Caco-2 (cell line): Measurements from ENCODE around the gene TNRC6A. TPM values are rescaled to one million over a fixed set of nuclear protein-coding genes. Genes with fewer than 3 reads are reported as not detected.

Experiments used
- BruUV-seq: library from RNA; stranded (reverse); fragments of 400-500 nt; replicated peaks from 2 replicates; lab custom pipeline; 2021; lab: Mats Ljungman, UMichigan
- CTCF ChIA-PET: fragments of 300-600 bp; sonication (Branson Sonifier 250); formaldehyde crosslinking; loops from one replicate; lab custom pipeline; 2022; ENCODE audit warnings: antibody characterized with exemption; lab: Charles Lee
- POLR2A ChIA-PET: fragments of 300-600 bp; sonication (Branson Sonifier 250); formaldehyde crosslinking; loops from one replicate; lab custom pipeline; 2022; ENCODE audit warnings: antibody characterized with exemption; lab: Charles Lee
- DNase-seq, 2 experiments: peaks; one replicate each; pipeline versions ENCODE4 v3.0.0 to v3.0.0-alpha.2; 2020 to 2022
- H3K27me3 ChIP-seq: replicated peaks from 2 replicates; pipeline ENCODE4 v1.6.0; 2011; ENCODE audit warnings: low read length; ENCODE audit not compliant: control insufficient read depth, insufficient read depth
- H3K36me3 ChIP-seq: 2 replicates; pipeline ENCODE4 v1.5.1; 2011; ENCODE audit warnings: low read length; ENCODE audit not compliant: control insufficient read depth, insufficient read depth
- H3K4me1 ChIP-seq: fragments of 250-450 bp; sonication (Bioruptor Pico); 2 replicates; pipeline ENCODE4 v1.5.1; 2020; ENCODE audit warnings: mild to moderate bottlenecking
- H3K4me3 ChIP-seq: 2 replicates; pipeline ENCODE4 v1.5.1; 2011; ENCODE audit warnings: low read depth, mild to moderate bottlenecking, control low read depth, low read length
- H3K9me3 ChIP-seq: fragments of 250-450 bp; sonication (Bioruptor Pico); 2 replicates; pipeline ENCODE4 v1.5.1; 2020; ENCODE audit warnings: mild to moderate bottlenecking, moderate library complexity
- H3K27ac Mint-ChIP-seq: one replicate; pipeline ENCODE4 v1.8.0; 2022; ENCODE audit warnings: mixed read lengths; ENCODE audit not compliant: unreplicated experiment
- H3K27me3 Mint-ChIP-seq: one replicate; pipeline ENCODE4 v1.8.0; 2022; ENCODE audit warnings: mixed read lengths; ENCODE audit not compliant: insufficient read depth, unreplicated experiment
- H3K36me3 Mint-ChIP-seq: one replicate; pipeline ENCODE4 v1.8.0; 2022; ENCODE audit warnings: mild to moderate bottlenecking, mixed read lengths; ENCODE audit not compliant: insufficient read depth, unreplicated experiment
- H3K4me1 Mint-ChIP-seq: one replicate; pipeline ENCODE4 v1.8.0; 2022; ENCODE audit warnings: low read depth, mixed read lengths; ENCODE audit not compliant: unreplicated experiment
- H3K4me3 Mint-ChIP-seq: one replicate; pipeline ENCODE4 v1.8.0; 2022; ENCODE audit warnings: mild to moderate bottlenecking, moderate library complexity, mixed read lengths; ENCODE audit not compliant: unreplicated experiment
- H3K9me3 Mint-ChIP-seq: one replicate; pipeline ENCODE4 v1.8.0; 2022; ENCODE audit warnings: mixed read lengths; ENCODE audit not compliant: unreplicated experiment
- intact Hi-C: fragments of 100-400 bp; cut with micrococcal nuclease; formaldehyde crosslinking; loops from one replicate; pipeline ENCODE4 v1.10.0; 2022; ENCODE audit not compliant: unreplicated experiment
- total RNA-seq: library from RNA; stranded (reverse); gene quantifications from 2 replicates; pipeline ENCODE4 v1.2.3, GENCODE V29; 2022
- TF ChIP-seq, protein P1 (sequence below), 2 experiments: fragments of 200-600 bp in 1 of 2; IDR thresholded peaks; 1 replicate in 1 of 2; 2 replicates in 1 of 2; pipeline versions ENCODE4 v1.5.1 to v1.8.0; 2011 to 2022; ENCODE audit warnings: antibody characterized with exemption in 1 of 2, control low read depth in 1 of 2, inconsistent platforms in 1 of 2, low read depth in 1 of 2, low read length in 1 of 2, mild to moderate bottlenecking in 1 of 2, moderate library complexity in 1 of 2; ENCODE audit not compliant: insufficient read depth in 1 of 2, severe bottlenecking in 1 of 2, unreplicated experiment in 1 of 2

TNRC6A gene
- total RNA-seq, 1 experiment from 2014 or later: 43.7 TPM

DNA sequence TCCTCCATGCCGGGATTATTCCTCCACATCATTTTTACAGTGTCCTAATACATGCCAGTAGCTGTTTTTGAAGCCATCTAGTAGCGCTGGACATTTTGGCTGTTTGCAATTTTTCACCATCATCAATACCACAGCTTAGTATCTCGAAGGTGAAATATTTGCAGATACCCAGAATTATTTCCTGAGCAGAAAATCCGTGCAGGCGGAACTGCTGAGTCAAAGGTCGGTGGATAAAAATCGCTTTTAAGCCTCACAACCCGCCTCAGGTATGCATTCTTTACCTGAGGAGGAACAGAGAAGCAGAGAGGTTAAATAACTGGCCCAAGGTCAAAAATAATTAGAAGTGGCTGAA, 584 bp upstream of the TNRC6A start:
- CTCF ChIA-PET: interaction anchor here (0.7 kb wide), 1 partner anchor 380 kb away, joined by 5 read pairs; no protein-coding TSS in a partner anchor
- H3K9me3 ChIP-seq: no peaks in the 10 kb centered on the region
- intact Hi-C loops: no loop called here
- Mint-ChIP-seq H3K4me1 (peaks cover 20% of the 10 kb centered on the region), H3K4me3 (peak overlapping the region; percentile 84), H3K36me3 (peaks cover 26% of the 10 kb centered on the region), H3K27ac (peak overlapping the region; percentile 86), H3K9me3 (no peaks in the 10 kb centered on the region), H3K27me3 (no peaks in the 10 kb centered on the region)
- peak overlapping the region; percentile 66 for H3K4me3 ChIP-seq
- TF ChIP-seq, protein P1, sequence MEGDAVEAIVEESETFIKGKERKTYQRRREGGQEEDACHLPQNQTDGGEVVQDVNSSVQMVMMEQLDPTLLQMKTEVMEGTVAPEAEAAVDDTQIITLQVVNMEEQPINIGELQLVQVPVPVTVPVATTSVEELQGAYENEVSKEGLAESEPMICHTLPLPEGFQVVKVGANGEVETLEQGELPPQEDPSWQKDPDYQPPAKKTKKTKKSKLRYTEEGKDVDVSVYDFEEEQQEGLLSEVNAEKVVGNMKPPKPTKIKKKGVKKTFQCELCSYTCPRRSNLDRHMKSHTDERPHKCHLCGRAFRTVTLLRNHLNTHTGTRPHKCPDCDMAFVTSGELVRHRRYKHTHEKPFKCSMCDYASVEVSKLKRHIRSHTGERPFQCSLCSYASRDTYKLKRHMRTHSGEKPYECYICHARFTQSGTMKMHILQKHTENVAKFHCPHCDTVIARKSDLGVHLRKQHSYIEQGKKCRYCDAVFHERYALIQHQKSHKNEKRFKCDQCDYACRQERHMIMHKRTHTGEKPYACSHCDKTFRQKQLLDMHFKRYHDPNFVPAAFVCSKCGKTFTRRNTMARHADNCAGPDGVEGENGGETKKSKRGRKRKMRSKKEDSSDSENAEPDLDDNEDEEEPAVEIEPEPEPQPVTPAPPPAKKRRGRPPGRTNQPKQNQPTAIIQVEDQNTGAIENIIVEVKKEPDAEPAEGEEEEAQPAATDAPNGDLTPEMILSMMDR (IDR thresholded peaks at IDR 0.05; ENCODE audit: insufficient read depth in 1 of 2, low read depth in 1 of 2, low read length in 1 of 2, severe bottlenecking in 1 of 2, unreplicated experiment in 1 of 2): no peak
- H3K4me1 ChIP-seq: peaks cover 12% of the 10 kb centered on the region
- H3K27me3 ChIP-seq: no peaks in the 10 kb centered on the region
- H3K36me3 ChIP-seq: 0 out of 2 replicates have a peak, but pooled peaks cover 2% of the 10 kb centered on the region
- DNase-seq: no peak
- BruUV-seq: TSS peak; percentile 91
- POLR2A ChIA-PET: no interaction called here

DNA sequence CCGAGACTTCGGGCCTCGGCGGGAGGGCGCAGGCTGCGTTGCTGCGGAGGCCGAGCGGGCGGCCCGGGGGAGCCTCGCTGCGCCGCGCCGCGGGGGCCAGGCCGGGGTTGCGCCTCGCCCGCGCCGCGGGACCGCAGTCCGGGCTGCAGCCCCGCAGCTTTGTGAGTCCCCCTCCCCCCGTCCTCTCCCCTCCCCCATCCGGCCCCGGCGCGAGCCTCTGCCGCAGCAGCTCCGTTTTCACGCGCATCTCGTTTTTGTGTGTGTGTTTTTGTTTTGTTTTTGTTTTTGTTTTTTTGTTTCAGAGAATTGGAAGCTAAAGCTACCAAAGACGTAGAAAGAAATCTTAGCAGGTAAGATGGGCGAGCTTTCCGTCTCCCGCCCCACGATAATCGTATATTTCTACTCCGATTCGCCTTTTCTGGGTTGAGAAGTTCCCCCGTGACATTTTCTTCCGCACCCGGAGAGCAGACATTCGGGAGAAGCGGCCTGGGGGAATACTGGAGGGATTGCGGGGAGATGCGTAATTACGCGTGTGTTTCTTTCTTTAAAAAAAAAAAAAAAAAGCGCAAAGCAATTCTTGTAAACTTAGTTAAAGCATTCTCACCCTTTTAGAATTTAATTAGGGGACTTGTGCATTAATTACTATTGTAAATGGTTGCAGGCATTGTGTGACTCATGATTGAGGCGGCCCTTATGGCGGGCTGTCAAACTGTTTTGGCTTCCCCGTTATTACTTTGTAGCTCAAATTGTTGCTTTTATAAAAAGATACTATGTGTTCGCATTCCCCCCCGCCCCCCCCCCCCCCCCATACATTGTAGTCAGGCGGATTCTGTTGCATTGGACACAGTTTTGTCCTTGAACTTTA, 732 bp downstream of the TNRC6A start:
- CTCF ChIA-PET: no interaction called here
- H3K36me3 Mint-ChIP-seq: peaks cover 35% of the 10 kb centered on the region
- no peaks in the 10 kb centered on the region for H3K9me3 Mint-ChIP-seq
- peak overlapping the region; percentile 86 for H3K27ac Mint-ChIP-seq
- Histone ChIP-seq H3K27me3 (no peaks in the 10 kb centered on the region), H3K36me3 (0 out of 2 replicates have a peak, but pooled peaks cover 2% of the 10 kb centered on the region), H3K4me1 (peaks cover 12% of the 10 kb centered on the region), H3K4me3 (peak overlapping the region; percentile 66), H3K9me3 (no peaks in the 10 kb centered on the region)
- TF ChIP-seq, protein P1 (IDR thresholded peaks at IDR 0.05; ENCODE audit: insufficient read depth in 1 of 2, low read depth in 1 of 2, low read length in 1 of 2, severe bottlenecking in 1 of 2, unreplicated experiment in 1 of 2): no peak
- peaks cover 20% of the 10 kb centered on the region for H3K4me1 Mint-ChIP-seq
- POLR2A ChIA-PET: interaction anchor here (0.6 kb wide), 1 partner anchor 38 kb away, joined by 4 read pairs; no protein-coding TSS in a partner anchor
- intact Hi-C loops: no loop called here
- peak overlapping the region; percentile 84 for H3K4me3 Mint-ChIP-seq
- BruUV-seq: no TSS peak
- H3K27me3 Mint-ChIP-seq: no peaks in the 10 kb centered on the region
- no peak for DNase-seq

DNA sequence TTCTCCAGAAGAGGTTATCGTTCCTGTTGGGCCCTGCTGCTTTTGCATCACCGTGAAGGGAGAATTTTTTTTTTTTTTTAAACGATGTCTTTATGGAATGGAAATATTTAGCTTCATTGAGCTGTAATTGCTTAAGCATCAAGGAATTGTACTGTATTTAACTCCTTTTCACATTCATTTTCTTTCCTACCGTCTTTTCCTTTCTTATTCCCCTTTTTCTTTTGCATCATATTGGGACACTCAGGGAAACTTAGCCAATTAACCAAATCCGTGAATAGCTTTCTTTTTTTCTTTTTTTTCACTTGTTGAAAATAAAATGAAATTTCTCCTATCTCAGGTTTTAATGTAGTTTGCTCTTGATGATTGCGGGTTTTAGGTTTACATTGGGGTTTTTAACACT, 1.5 kb downstream of the TNRC6A start:
- H3K4me1 ChIP-seq: peaks cover 12% of the 10 kb centered on the region
- CTCF ChIA-PET: no interaction called here
- H3K9me3 ChIP-seq: no peaks in the 10 kb centered on the region
- POLR2A ChIA-PET: interaction anchor here (0.6 kb wide), 1 partner anchor 190 kb away, joined by 3 read pairs; no protein-coding TSS in a partner anchor
- DNase-seq: no peak
- peak overlapping the region; percentile 66 for H3K4me3 ChIP-seq
- intact Hi-C loops: no loop called here
- H3K36me3 ChIP-seq: 0 out of 2 replicates have a peak, but pooled peaks cover 2% of the 10 kb centered on the region
- peak overlapping the region; percentile 84 for H3K4me3 Mint-ChIP-seq
- H3K27me3 ChIP-seq: no peaks in the 10 kb centered on the region
- no peaks in the 10 kb centered on the region for H3K27me3 Mint-ChIP-seq
- H3K36me3 Mint-ChIP-seq: peaks cover 36% of the 10 kb centered on the region
- TF ChIP-seq, protein P1 (IDR thresholded peaks at IDR 0.05; ENCODE audit: insufficient read depth in 1 of 2, low read depth in 1 of 2, low read length in 1 of 2, severe bottlenecking in 1 of 2, unreplicated experiment in 1 of 2): no peak
- H3K4me1 Mint-ChIP-seq: peaks cover 20% of the 10 kb centered on the region
- H3K9me3 Mint-ChIP-seq: no peaks in the 10 kb centered on the region
- BruUV-seq: TSS peak; percentile 53
- H3K27ac Mint-ChIP-seq: peak overlapping the region; percentile 45
